ENCODE results near the gene GSTM2. TPM values are rescaled to one million over a fixed set of nuclear protein-coding genes. Genes with fewer than 3 reads are reported as not detected.
"Not testable (repeated sequence)": the region's sequence is repeated elsewhere in the genome, so short reads cannot be mapped to it uniquely, and the experiment has no call there.

GSTM2 gene
- total RNA-seq, 4 donors from 2014 or later: 10.4 to 93.7 (median 42.2) TPM

DNA sequence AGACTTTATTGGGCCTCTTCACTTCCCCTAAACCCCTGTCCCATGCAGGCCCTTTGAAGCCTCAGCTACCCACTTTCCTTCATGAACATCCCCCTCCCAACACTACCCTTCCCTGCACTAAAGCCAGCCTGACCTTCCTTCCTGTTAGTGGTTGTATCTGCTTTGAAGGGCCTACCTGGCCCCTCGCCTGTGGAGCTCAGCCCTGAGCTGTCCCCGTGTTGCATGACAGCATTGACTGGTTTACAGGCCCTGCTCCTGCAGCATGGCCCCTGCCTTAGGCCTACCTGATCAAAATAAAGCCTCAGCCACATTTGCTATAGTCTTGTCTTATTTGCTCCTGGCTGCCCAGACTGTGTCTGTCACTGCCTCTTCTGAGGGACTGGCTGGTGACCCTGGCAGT lies 6.5 kb upstream of the GSTM2 start:
- no peaks in the 10 kb centered on the region for H3K27me3 ChIP-seq
- H3K9me3 ChIP-seq: no peaks in the 10 kb centered on the region
- peaks cover 0 to 11% (median 3%) of the 10 kb centered on the region in 3 donors for H3K4me1 ChIP-seq
- WGBS, 2 donors (ENCODE audit: low coverage in 1 of 2): 60 to 72% methylated on average over 1 to 2 of the region's 2 CpGs
- no peak overlapping the region for H3K4me3 ChIP-seq
- no peak for ATAC-seq
- no peak for TF ChIP-seq POLR2AphosphoS5 (IDR thresholded peaks at IDR 0.05)
- no peak for TF ChIP-seq EP300 (IDR thresholded peaks at IDR 0.05)
- TF ChIP-seq POLR2A (IDR thresholded peaks at IDR 0.05): no peak
- TF ChIP-seq, protein P1, sequence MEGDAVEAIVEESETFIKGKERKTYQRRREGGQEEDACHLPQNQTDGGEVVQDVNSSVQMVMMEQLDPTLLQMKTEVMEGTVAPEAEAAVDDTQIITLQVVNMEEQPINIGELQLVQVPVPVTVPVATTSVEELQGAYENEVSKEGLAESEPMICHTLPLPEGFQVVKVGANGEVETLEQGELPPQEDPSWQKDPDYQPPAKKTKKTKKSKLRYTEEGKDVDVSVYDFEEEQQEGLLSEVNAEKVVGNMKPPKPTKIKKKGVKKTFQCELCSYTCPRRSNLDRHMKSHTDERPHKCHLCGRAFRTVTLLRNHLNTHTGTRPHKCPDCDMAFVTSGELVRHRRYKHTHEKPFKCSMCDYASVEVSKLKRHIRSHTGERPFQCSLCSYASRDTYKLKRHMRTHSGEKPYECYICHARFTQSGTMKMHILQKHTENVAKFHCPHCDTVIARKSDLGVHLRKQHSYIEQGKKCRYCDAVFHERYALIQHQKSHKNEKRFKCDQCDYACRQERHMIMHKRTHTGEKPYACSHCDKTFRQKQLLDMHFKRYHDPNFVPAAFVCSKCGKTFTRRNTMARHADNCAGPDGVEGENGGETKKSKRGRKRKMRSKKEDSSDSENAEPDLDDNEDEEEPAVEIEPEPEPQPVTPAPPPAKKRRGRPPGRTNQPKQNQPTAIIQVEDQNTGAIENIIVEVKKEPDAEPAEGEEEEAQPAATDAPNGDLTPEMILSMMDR (IDR thresholded peaks at IDR 0.05): no peak
- H3K36me3 ChIP-seq: peaks cover 0 to 62% of the 10 kb centered on the region in 2 donors
- no peak overlapping the region for H3K27ac ChIP-seq

DNA sequence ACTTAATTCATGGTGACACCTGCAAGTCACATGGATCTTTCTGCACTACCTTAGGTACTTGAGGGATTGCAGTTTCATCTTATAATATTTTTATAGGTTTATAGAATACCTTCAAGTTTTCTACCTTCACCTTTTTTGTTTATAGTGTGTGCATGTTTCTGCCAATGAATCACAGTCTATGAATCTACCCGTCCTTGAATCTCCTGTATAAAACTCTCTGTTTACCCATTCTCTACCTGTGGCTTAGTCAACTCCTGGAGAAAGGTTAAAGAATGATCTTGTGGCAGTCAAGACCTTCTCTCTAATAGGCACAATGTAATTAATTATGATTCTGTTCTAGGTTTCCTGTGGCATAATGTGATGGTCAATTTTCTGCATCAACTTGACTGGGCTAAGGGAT lies 3.2 kb upstream of the GSTM2 start:
- 83 to 86% methylated on average over 1 of the region's 1 CpG for WGBS, 2 donors (ENCODE audit: low coverage in 1 of 2)
- H3K27me3 ChIP-seq: no peaks in the 10 kb centered on the region
- H3K4me3 ChIP-seq: no peak overlapping the region
- no peak overlapping the region for H3K27ac ChIP-seq
- peaks cover 0 to 44% of the 10 kb centered on the region in 2 donors for H3K36me3 ChIP-seq
- peaks cover 0 to 18% (median 3%) of the 10 kb centered on the region in 3 donors for H3K4me1 ChIP-seq
- TF ChIP-seq, protein P1 (IDR thresholded peaks at IDR 0.05): no peak
- TF ChIP-seq POLR2AphosphoS5 (IDR thresholded peaks at IDR 0.05) (no peak), POLR2A (IDR thresholded peaks at IDR 0.05) (no peak), EP300 (IDR thresholded peaks at IDR 0.05) (no peak)
- H3K9me3 ChIP-seq: no peaks in the 10 kb centered on the region
- ATAC-seq: no peak

DNA sequence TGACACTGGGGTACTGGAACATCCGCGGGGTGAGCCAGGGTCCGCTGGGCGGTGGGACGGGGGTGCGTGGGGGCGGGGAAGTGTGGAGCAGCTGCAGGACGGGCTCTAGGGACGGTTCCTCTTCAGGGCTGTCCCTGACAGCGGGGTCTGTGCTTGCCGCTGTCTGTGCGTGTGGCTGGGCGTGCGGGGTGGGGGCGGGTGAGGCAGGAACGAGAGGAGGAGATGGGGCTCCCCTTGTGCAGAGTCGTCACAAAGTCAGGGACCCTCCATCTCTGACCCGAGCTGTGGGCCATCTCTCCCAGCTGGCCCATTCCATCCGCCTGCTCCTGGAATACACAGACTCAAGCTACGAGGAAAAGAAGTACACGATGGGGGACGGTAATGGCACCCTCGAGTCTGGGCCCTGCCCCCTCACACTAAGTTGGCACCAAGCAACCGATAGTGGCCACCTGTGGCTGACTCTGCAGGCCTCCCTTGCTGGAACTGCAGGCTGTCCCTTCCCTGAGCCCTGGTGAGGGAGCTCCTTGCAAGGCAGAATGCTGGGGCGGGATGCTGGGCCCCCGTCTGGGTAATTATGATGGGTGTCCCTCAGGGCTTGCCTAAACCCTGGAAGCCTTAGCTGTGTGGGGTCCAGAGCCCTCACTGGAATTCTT lies 392 bp downstream of the GSTM2 start:
- peak overlapping the region; percentile 7 to 74 (median 64) for H3K27ac ChIP-seq
- no peaks in the 10 kb centered on the region for H3K27me3 ChIP-seq
- 0% methylated on average over 1 of the region's 26 CpGs; no CpG with 5 or more reads in 1 of the 2 donors for WGBS, 2 donors (ENCODE audit: low coverage in 1 of 2)
- H3K4me3 ChIP-seq: peak overlapping the region; percentile 62 to 72
- TF ChIP-seq, protein P1 (IDR thresholded peaks at IDR 0.05): no peak
- TF ChIP-seq POLR2A (IDR thresholded peaks at IDR 0.05): no peak
- TF ChIP-seq POLR2AphosphoS5 (IDR thresholded peaks at IDR 0.05): no peak
- no peak for TF ChIP-seq EP300 (IDR thresholded peaks at IDR 0.05)
- ATAC-seq: no peak
- H3K4me1 ChIP-seq: peaks cover 0 to 18% (median 3%) of the 10 kb centered on the region in 3 donors
- H3K9me3 ChIP-seq: no peaks in the 10 kb centered on the region
- peaks cover 0 to 32% of the 10 kb centered on the region in 2 donors for H3K36me3 ChIP-seq

DNA sequence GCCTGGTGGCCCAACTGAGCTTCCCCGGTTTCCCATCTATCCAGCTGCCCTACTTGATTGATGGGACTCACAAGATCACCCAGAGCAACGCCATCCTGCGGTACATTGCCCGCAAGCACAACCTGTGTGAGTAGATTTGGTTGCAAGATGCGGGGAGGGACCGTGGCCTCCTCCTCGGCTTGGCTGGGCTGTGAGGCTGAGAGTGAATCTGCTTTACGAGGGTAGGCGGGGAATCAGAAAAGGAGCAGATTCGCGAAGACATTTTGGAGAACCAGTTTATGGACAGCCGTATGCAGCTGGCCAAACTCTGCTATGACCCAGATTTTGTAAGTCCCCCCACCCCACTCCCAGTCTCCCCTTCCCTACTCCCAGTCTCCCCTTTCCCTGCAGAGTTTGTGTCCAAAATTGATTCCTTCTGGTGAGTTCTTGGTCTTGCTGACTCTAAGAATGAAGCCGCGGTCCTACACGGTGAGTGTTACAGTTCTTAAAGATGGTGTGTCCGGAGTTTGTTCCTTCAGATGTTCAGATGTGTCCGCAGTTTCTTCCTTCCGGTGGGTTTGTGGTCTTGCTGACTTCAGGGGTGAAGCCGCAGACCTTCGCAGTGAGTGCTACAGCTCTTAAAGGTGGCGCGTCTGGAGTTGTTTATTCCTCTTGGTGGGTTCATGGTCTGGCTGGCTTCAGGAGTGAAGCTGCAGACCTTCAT lies 1.5 kb downstream of the GSTM2 start:
- H3K27ac ChIP-seq: no peak overlapping the region
- H3K4me1 ChIP-seq: peaks cover 0 to 18% (median 3%) of the 10 kb centered on the region in 3 donors
- H3K27me3 ChIP-seq: no peaks in the 10 kb centered on the region
- no peak for TF ChIP-seq POLR2A (IDR thresholded peaks at IDR 0.05)
- TF ChIP-seq, protein P1 (IDR thresholded peaks at IDR 0.05): no peak
- no peak for TF ChIP-seq POLR2AphosphoS5 (IDR thresholded peaks at IDR 0.05)
- TF ChIP-seq EP300 (IDR thresholded peaks at IDR 0.05): no peak
- no peak overlapping the region for H3K4me3 ChIP-seq
- WGBS, 2 donors (ENCODE audit: low coverage in 1 of 2): 92 to 93% methylated on average over 10 to 18 of the region's 22 CpGs
- H3K9me3 ChIP-seq: no peaks in the 10 kb centered on the region
- ATAC-seq: no peak
- peaks cover 0 to 39% of the 10 kb centered on the region in 2 donors for H3K36me3 ChIP-seq

DNA sequence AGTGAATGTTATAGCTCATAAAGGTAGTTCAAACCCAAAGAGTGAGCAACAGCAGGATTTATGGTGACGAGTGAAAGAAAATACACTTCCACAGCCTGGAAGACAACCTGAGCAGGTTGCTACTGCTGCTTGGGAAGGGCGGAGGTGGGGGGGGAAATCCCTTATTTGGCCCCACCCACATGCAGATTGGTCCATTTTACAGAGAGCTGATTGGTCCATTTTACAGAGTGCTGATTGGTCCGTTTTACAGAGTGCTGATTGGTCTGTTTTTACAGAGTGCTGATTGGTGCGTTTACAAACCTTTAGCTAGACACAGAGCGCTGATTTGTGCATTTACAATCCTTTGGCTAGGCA lies 2.1 kb downstream of the GSTM2 start:
- H3K27ac ChIP-seq, H3K27me3 ChIP-seq, H3K4me3 ChIP-seq, ATAC-seq, H3K9me3 ChIP-seq: not testable (repeated sequence)
- Histone ChIP-seq H3K36me3 (peaks cover 0 to 37% of the 10 kb centered on the region in 2 donors), H3K4me1 (peaks cover 0 to 18% (median 3%) of the 10 kb centered on the region in 3 donors)
- WGBS, 2 donors (ENCODE audit: low coverage in 1 of 2): no CpG with 5 or more reads among the region's 5 CpGs
